AG10803 (cell line): ENCODE measurements around the gene DAP.
A peak's percentile ranks its signal among the peaks of the same experiment; 100 is the strongest.

ENCODE experiments used
- DNase-seq: peaks from one replicate; pipeline ENCODE4 v3.0.0; 2010; ENCODE audit warnings: low read depth
- H3K4me3 ChIP-seq: 2 replicates; pipeline ENCODE4 v1.5.1; 2011; ENCODE audit warnings: mild to moderate bottlenecking, low read length, control low read depth
- CTCF ChIP-seq: conservative IDR thresholded peaks from 2 replicates; pipeline ENCODE4 v1.5.1; 2011; ENCODE audit warnings: mild to moderate bottlenecking, low read length, control low read depth, inconsistent platforms

DAP gene

DNA sequence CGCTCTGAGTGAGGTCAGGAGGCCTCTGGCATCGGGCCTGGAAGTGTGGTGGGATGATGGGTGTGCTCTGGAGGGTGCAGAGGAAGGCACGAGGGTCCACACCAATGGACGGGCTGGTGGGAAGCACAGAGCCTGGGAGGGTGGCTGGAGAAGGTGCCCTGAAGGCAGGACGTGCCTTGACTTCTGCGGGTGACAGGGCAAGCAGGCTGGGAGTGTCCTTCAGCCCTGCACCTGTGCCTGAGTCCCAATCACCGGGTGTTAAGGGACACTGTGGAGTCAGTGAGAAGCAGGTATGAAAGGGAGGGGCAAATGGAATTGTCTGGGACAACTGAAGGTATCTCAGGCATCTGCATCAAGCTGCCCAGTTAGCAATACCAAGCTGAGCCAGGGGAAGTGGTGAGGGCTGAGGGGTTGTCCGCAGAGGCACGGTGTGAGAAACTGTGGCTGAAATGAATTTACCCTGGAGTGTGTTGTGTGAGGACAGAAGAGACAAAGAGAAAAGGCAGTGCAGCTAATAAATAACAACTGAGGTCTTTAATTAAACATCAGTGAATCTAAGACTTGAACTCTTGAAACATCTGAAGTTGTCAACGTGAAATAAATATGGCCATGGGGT lies 50.4 kb downstream of the DAP start:
- TF ChIP-seq CTCF, result no peak
- no peak overlapping the region for H3K4me3 ChIP-seq
- no peak for DNase-seq

- H3K4me3 ChIP-seq, result no peak overlapping the region
- DNase-seq, result no peak
- TF ChIP-seq CTCF, result no peak
Measured at GRCh38 chr5:10709933-10710332, 51.1 kb downstream of the DAP start.

GRCh38 chr5:10709409-10709808 lies 51.6 kb downstream of the DAP start:
- no peak overlapping the region for H3K4me3 ChIP-seq
- no peak for TF ChIP-seq CTCF
- no peak for DNase-seq

DNA sequence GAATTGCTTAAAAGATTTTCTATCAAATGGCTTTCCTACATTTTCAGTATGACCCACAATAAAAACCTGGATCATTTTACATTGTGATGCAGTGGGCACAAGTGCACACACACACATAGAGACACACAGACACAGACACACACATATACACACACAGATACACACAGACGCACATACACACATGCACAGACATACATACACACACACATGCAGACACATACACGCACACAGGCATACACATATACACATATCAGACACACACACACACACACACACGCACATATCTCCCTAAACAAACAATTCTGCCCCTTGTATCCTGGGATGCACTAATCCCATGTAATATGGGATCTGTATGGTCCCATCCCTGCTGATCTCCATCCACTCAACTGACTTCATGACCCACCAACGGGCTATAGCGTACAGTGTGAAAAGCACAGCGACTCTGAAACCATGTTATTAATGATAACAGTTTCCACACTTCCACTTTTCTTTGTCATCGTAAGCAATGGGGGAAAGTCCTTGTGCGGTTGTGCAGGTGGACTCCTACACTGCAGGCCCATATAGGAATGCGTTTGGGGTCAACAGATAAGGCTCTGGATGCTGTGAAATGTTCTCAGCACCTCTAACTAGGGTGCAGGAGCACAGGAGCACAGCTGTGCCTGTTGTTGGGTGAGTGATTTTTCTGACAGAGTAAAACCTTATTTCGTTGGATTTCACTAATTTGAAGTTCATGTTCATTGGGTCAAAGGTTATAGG lies 52.7 kb downstream of the DAP start:
- TF ChIP-seq CTCF, result no peak
- no peak for DNase-seq
- no peak overlapping the region for H3K4me3 ChIP-seq

- peak; percentile 39 for DNase-seq
- no peak for TF ChIP-seq CTCF
- no peak overlapping the region for H3K4me3 ChIP-seq
Measured at GRCh38 chr5:10707198-10708142, 53.6 kb downstream of the DAP start.

- TF ChIP-seq CTCF, result no peak
- H3K4me3 ChIP-seq, result no peak overlapping the region
- no peak for DNase-seq
Measured at GRCh38 chr5:10706326-10706725, 54.7 kb downstream of the DAP start.
